ENCODE results near the gene BUD31. TPM values are rescaled to one million over a fixed set of nuclear protein-coding genes. Genes with fewer than 3 reads are reported as not detected.
A peak's percentile ranks its signal among the peaks of the same experiment; 100 is the strongest.

Gene BUD31
- total and polyA plus RNA-seq, 9 of the 15 experiments (the other 6 are each of a cell fraction or from before 2014, with no cell fraction given) = 105 to 342 (median 247) TPM

GRCh38 chr7:99451936-99452335 is 43.2 kb downstream of the BUD31 start:
- no peak for DNase-seq (ENCODE audit: extremely low read depth in 1 of 4, low spot score in 3 of 4)
- TF ChIP-seq RB1 (IDR thresholded peaks at IDR 0.05; ENCODE audit: low read depth) (no peak), FOXJ2 (tag; IDR thresholded peaks at IDR 0.05) (no peak), ZNF764 (CRISPR knock-in tag; IDR thresholded peaks at IDR 0.05; ENCODE audit: low read depth) (no peak), AFF1 (IDR thresholded peaks at IDR 0.05; ENCODE audit: low read depth in 1 of 2, partially characterized antibody in 2 of 2) (no peak), HBP1 (CRISPR knock-in tag; IDR thresholded peaks at IDR 0.05) (no peak), HINFP (tag; conservative IDR thresholded peaks at IDR 0.05; ENCODE audit: low read depth) (no peak), TAL1 (IDR thresholded peaks at IDR 0.05) (no peak), LEF1 (IDR thresholded peaks at IDR 0.05) (no peak), EGR1 (conservative IDR thresholded peaks at IDR 0.05) (no peak), RAD51 (IDR thresholded peaks at IDR 0.05; ENCODE audit: borderline replicate concordance, low read depth) (no peak), NEUROD1 (IDR thresholded peaks at IDR 0.05; ENCODE audit: borderline replicate concordance, low read depth, low read length, partially characterized antibody) (no peak), C11orf30 (IDR thresholded peaks at IDR 0.05; ENCODE audit: low read depth) (no peak), YBX1 (IDR thresholded peaks at IDR 0.05) (no peak), HIVEP1 (CRISPR knock-in tag; IDR thresholded peaks at IDR 0.05) (no peak), ELF1 (tag; IDR thresholded peaks at IDR 0.05) (no peak), HCFC1 (IDR thresholded peaks at IDR 0.05; ENCODE audit: low read depth, low read length) (no peak), HNRNPH1 (optimal IDR thresholded peaks at IDR 0.05; ENCODE audit: low read depth, low read length) (no peak), NCOA2 (IDR thresholded peaks at IDR 0.05; ENCODE audit: partially characterized antibody in 2 of 2) (no peak)
- peaks cover 10% of the 10 kb centered on the region; the same call in 1 of the 2 replicates for H4K20me1 ChIP-seq (replicated peaks; ENCODE audit: control insufficient read depth, insufficient read depth, low read length)
- no peak overlapping the region for H3K4me3 ChIP-seq
- H3K4me2 ChIP-seq (ENCODE audit: insufficient read depth, low read length) = no peak overlapping the region
- no TSS peak for BruUV-seq (replicated peaks)
- in situ Hi-C loops (cut with MboI) = no loop called here
- H3K27ac ChIP-seq (ENCODE audit: extremely low read depth, low read depth, low read length) = no peak overlapping the region
- no peaks in the 10 kb centered on the region for H3K9me3 ChIP-seq (replicated peaks; ENCODE audit: control insufficient read depth, insufficient read depth, low read depth, low read length)
- no peaks in the 10 kb centered on the region for H3K9me1 ChIP-seq (ENCODE audit: control insufficient read depth, insufficient read depth, low read length)
- FAIRE-seq = no peak
- ATAC-seq = no peak
- H2AFZ ChIP-seq (ENCODE audit: low read depth, low read length) = no peak overlapping the region
- no peaks in the 10 kb centered on the region for H3K27me3 ChIP-seq (ENCODE audit: control insufficient read depth in 2 of 2, insufficient read depth in 2 of 2, low read length in 2 of 2)
- ChIA-PET POLR2A (interaction anchor here (0.6 to 1.2 kb wide), 3 partner anchors 9 to 373 kb away, joined by 3 to 4 read pairs (median 4); no protein-coding TSS in a partner anchor), CTCF (ENCODE audit: low intra/inter-chr PET ratio) (no interaction called here)
- intact Hi-C loops (cut with micrococcal nuclease) = no loop called here
- H3K36me3 ChIP-seq (ENCODE audit: control insufficient read depth, insufficient read depth, low read length) = peaks cover 98% of the 10 kb centered on the region
- H3K79me2 ChIP-seq (ENCODE audit: control insufficient read depth, insufficient read depth, low read length) = peaks cover 4% of the 10 kb centered on the region; the same call in 2 of the 3 replicates
- H3K4me1 ChIP-seq (replicated peaks in 1 of 2; ENCODE audit: control insufficient read depth in 2 of 2, insufficient read depth in 2 of 2, low read length in 2 of 2) = peaks cover 0 to 13% of the 10 kb centered on the region in 2 experiments; a peak in 1 of 5 replicates
- H3K9ac ChIP-seq (ENCODE audit: insufficient read depth in 1 of 2, low read depth in 2 of 2, low read length in 2 of 2) = peak overlapping the region in 1 of 2 experiments; percentile 61; a peak in 1 of 4 replicates
- WGBS (ENCODE audit: insufficient coverage, low coverage, missing lambda C conversion rate) = 93% methylated on average over 8 of the region's 8 CpGs
